Lung (tissue), 12 donors: Measurements from ENCODE around the gene LTBP2. TPM values are rescaled to one million over a fixed set of nuclear protein-coding genes. Genes with fewer than 3 reads are reported as not detected.

Source experiments
- ATAC-seq: fragments of 200-7000 bp; cut with Tn5 transposase; one replicate; pipeline ENCODE4 v1.9.1; 2020; ENCODE audit warnings: moderate number of reproducible peaks; ENCODE audit not compliant: insufficient read depth, low FRiP score
- DNase-seq, 3 donors: peaks; one replicate each; pipeline ENCODE4 v3.0.0-alpha.2; 2013 to 2017
- H3K27ac ChIP-seq, 2 donors: one replicate each; pipeline ENCODE4 v1.5.1; 2013; ENCODE audit warnings: mild to moderate bottlenecking in 2 of 2, moderate library complexity in 2 of 2, control low read depth in 1 of 2, inconsistent platforms in 1 of 2, low read depth in 1 of 2, low read length in 1 of 2
- H3K27me3 ChIP-seq, 3 donors: one replicate each; pipeline ENCODE4 v1.5.1; 2013; ENCODE audit warnings: low read length in 2 of 3; ENCODE audit not compliant: control insufficient read depth in 3 of 3, insufficient read depth in 3 of 3
- H3K36me3 ChIP-seq, 4 donors: one replicate each; pipeline ENCODE4 v1.5.1; 2013; ENCODE audit warnings: low read length in 4 of 4, mild to moderate bottlenecking in 1 of 4, moderate library complexity in 1 of 4; ENCODE audit not compliant: control insufficient read depth in 4 of 4, insufficient read depth in 4 of 4
- H3K4me1 ChIP-seq, 5 donors: one replicate each; pipeline ENCODE4 v1.5.1; 2013; ENCODE audit warnings: low read length in 5 of 5, mild to moderate bottlenecking in 2 of 5, moderate library complexity in 1 of 5; ENCODE audit not compliant: control insufficient read depth in 5 of 5, insufficient read depth in 5 of 5
- H3K4me3 ChIP-seq: one replicate; pipeline ENCODE4 v1.5.1; 2013; ENCODE audit warnings: mild to moderate bottlenecking, control low read depth, moderate library complexity
- H3K9ac ChIP-seq, 2 donors: one replicate each; pipeline ENCODE4 v1.5.1; 2013; ENCODE audit warnings: low read length in 2 of 2, control low read depth in 1 of 2; ENCODE audit not compliant: insufficient read depth in 1 of 2
- H3K9me3 ChIP-seq, 4 donors: one replicate each; pipeline ENCODE4 v1.5.1; 2013; ENCODE audit warnings: low read length in 3 of 4, mild to moderate bottlenecking in 1 of 4, moderate library complexity in 1 of 4; ENCODE audit not compliant: control insufficient read depth in 4 of 4, insufficient read depth in 3 of 4
- CTCF ChIP-seq: IDR thresholded peaks from 2 replicates; pipeline ENCODE4 v1.5.1; 2012; ENCODE audit warnings: mild to moderate bottlenecking; ENCODE audit errors: control extremely low read depth, extremely low read depth
- WGBS, 2 donors: extraction: QIAGEN DNeasy Blood & Tissue Kit; methylation state at CpG; one replicate each; pipeline ENCODE4 v1.1.7; 2013; 5-methylcytosine and 5-hydroxymethylcytosine counted together
- polyA plus RNA-seq, 2 donors: library from polyadenylated mRNA; stranded (reverse); fragments of 200-250 nt; gene quantifications; one replicate each; pipeline ENCODE4 v1.2.1, GENCODE V29; 2013
- total RNA-seq, 2 donors: library from RNA; depleted of rRNA in 1 of 2; stranded (reverse); fragments of >200 nt in 1 of 2; gene quantifications; one replicate each; pipeline ENCODE4 v1.2.1, GENCODE V29; 2014 to 2021
- donor health status: control.
- donor health status: control.
- donor health status: Bipolar disorder and iron deficiency.
- donor health status: healthy.
- donor health status: DM: yes; HTN: yes; CAD: no.

Gene LTBP2
- total and polyA plus RNA-seq, 4 donors: 13.2 to 78.4 (median 25.8) TPM

- ATAC-seq: peak; percentile 58
- no peak overlapping the region for H3K4me3 ChIP-seq
- H3K27me3 ChIP-seq: peaks cover 0 to 3% (median 0%) of the 10 kb centered on the region in 3 donors
- no peak for DNase-seq
- H3K9me3 ChIP-seq: no peaks in the 10 kb centered on the region
- peak overlapping the region; percentile 33 to 61 for H3K27ac ChIP-seq
- TF ChIP-seq CTCF: no peak
- no peak overlapping the region for H3K9ac ChIP-seq
- peaks cover 0 to 9% (median 0%) of the 10 kb centered on the region in 5 donors for H3K4me1 ChIP-seq
- H3K36me3 ChIP-seq: no peaks in the 10 kb centered on the region
- 53 to 69% methylated on average over 6 of the region's 6 CpGs for WGBS, 2 donors
Measured at GRCh38 chr14:74619672-74620131, 7.7 kb upstream of the LTBP2 start.

- Histone ChIP-seq H3K9me3 (no peaks in the 10 kb centered on the region), H3K4me3 (no peak overlapping the region), H3K27ac (peak overlapping the region in 1 of 2 donors; percentile 79), H3K4me1 (peaks cover 0 to 9% (median 0%) of the 10 kb centered on the region in 5 donors), H3K27me3 (peaks cover 0 to 4% (median 3%) of the 10 kb centered on the region in 3 donors), H3K9ac (no peak overlapping the region), H3K36me3 (no peaks in the 10 kb centered on the region)
- TF ChIP-seq CTCF: no peak
- 16 to 38% methylated on average over 10 of the region's 10 CpGs for WGBS, 2 donors
- ATAC-seq (no peak), DNase-seq (no peak)
Measured at GRCh38 chr14:74618078-74618952, 6.3 kb upstream of the LTBP2 start.

GRCh38 chr14:74616996-74617700 lies 5.1 kb upstream of the LTBP2 start:
- Histone ChIP-seq H3K27ac (no peak overlapping the region), H3K4me3 (no peak overlapping the region), H3K36me3 (no peaks in the 10 kb centered on the region), H3K9ac (no peak overlapping the region), H3K9me3 (no peaks in the 10 kb centered on the region), H3K4me1 (peaks cover 0 to 9% (median 0%) of the 10 kb centered on the region in 5 donors), H3K27me3 (peaks cover 0 to 7% (median 3%) of the 10 kb centered on the region in 3 donors)
- DNase-seq: no peak
- WGBS, 2 donors: 83 to 88% methylated on average over 13 of the region's 13 CpGs
- TF ChIP-seq CTCF: no peak
- no peak for ATAC-seq
